ENCODE measurements around the gene CA11. TPM values are rescaled to one million over a fixed set of nuclear protein-coding genes. Genes with fewer than 3 reads are reported as not detected.
A peak's percentile ranks its signal among the peaks of the same experiment; 100 is the strongest.

Gene CA11
- total RNA-seq, 4 donors from 2014 or later = 1.6 to 3.5 (median 2.6) TPM

- intact Hi-C loops (cut with DNase I; ENCODE audit: low total_unique reads) = loop anchor here (10.0 kb wide), 1 partner anchor 1244 kb away; the partner anchor contains the start of genes AKT1S1 and TBC1D17
- peak; percentile 64 to 75 for DNase-seq
- Histone ChIP-seq H3K27me3 (no peaks in the 10 kb centered on the region), H3K4me1 (peaks cover 51 to 55% of the 10 kb centered on the region in 2 donors), H3K27ac (peak overlapping the region; percentile 97 to 100 (median 100)), H3K9me3 (no peaks in the 10 kb centered on the region), H3K36me3 (peaks cover 0 to 4% of the 10 kb centered on the region in 2 donors), H3K4me3 (peak overlapping the region in 2 of 4 donors; percentile 9 to 40)
- ATAC-seq = no peak
- in situ Hi-C loops (cut with MboI; ENCODE audit: low sequenced_read_pairs in 4 of 4) = loop anchor here in 1 of 4 donors (25.0 kb wide), 1 partner anchor 107 kb away; the partner anchor contains the start of genes IZUMO1 and RASIP1
- TF ChIP-seq CTCF (IDR thresholded peaks at IDR 0.05 in 4 of 5, conservative IDR thresholded peaks at IDR 0.05 in 1 of 5) (peak in 3 of 5 experiments; percentile 13 to 37 (median 15)), POLR2A (IDR thresholded peaks at IDR 0.05) (no peak)
Measured at GRCh38 chr19:48630296-48631063, 15.5 kb downstream of the CA11 start.

GRCh38 chr19:48629599-48630295 is 16.2 kb downstream of the CA11 start:
- Histone ChIP-seq H3K27ac (peak overlapping the region; percentile 97 to 100 (median 100)), H3K4me1 (peaks cover 54 to 59% of the 10 kb centered on the region in 2 donors), H3K4me3 (peak overlapping the region in 1 of 4 donors; percentile 40), H3K36me3 (peaks cover 0 to 4% of the 10 kb centered on the region in 2 donors), H3K9me3 (no peaks in the 10 kb centered on the region), H3K27me3 (no peaks in the 10 kb centered on the region)
- peak in 1 of 2 donors; percentile 81 for DNase-seq
- in situ Hi-C loops (cut with MboI; ENCODE audit: low sequenced_read_pairs in 4 of 4) (loop anchor here in 1 of 4 donors (25.0 kb wide), 1 partner anchor 108 kb away; the partner anchor contains the start of genes IZUMO1 and RASIP1), intact Hi-C loops (cut with DNase I; ENCODE audit: low total_unique reads) (loop anchor here (10.0 kb wide), 1 partner anchor 1245 kb away; the partner anchor contains the start of genes AKT1S1 and TBC1D17)
- TF ChIP-seq CTCF (IDR thresholded peaks at IDR 0.05 in 4 of 5, conservative IDR thresholded peaks at IDR 0.05 in 1 of 5) (no peak), POLR2A (IDR thresholded peaks at IDR 0.05) (no peak)
- ATAC-seq = peak in 1 of 2 donors; percentile 9

- peaks cover 53 to 59% of the 10 kb centered on the region in 2 donors for H3K4me1 ChIP-seq
- ATAC-seq = no peak
- peaks cover 0 to 4% of the 10 kb centered on the region in 2 donors for H3K36me3 ChIP-seq
- in situ Hi-C loops (cut with MboI; ENCODE audit: low sequenced_read_pairs in 4 of 4) = loop anchor here in 1 of 4 donors (25.0 kb wide), 1 partner anchor 108 kb away; the partner anchor contains the start of genes IZUMO1 and RASIP1
- intact Hi-C loops (cut with DNase I; ENCODE audit: low total_unique reads) = no loop called here
- no peak overlapping the region for H3K4me3 ChIP-seq
- TF ChIP-seq CTCF (IDR thresholded peaks at IDR 0.05 in 4 of 5, conservative IDR thresholded peaks at IDR 0.05 in 1 of 5) (no peak), POLR2A (IDR thresholded peaks at IDR 0.05) (no peak)
- no peaks in the 10 kb centered on the region for H3K9me3 ChIP-seq
- H3K27me3 ChIP-seq = no peaks in the 10 kb centered on the region
- no peak for DNase-seq
- H3K27ac ChIP-seq = peak overlapping the region; percentile 97 to 100 (median 100)
Measured at GRCh38 chr19:48629297-48629598, 16.7 kb downstream of the CA11 start.

GRCh38 chr19:48628486-48629296 is 17.3 kb downstream of the CA11 start:
- H3K27ac ChIP-seq = peak overlapping the region in 2 of 4 donors; percentile 99 to 100
- DNase-seq (no peak), ATAC-seq (no peak)
- H3K4me1 ChIP-seq = peaks cover 50 to 56% of the 10 kb centered on the region in 2 donors
- peaks cover 0 to 4% of the 10 kb centered on the region in 2 donors for H3K36me3 ChIP-seq
- H3K27me3 ChIP-seq = no peaks in the 10 kb centered on the region
- intact Hi-C loops (cut with DNase I; ENCODE audit: low total_unique reads) = no loop called here
- no peak overlapping the region for H3K4me3 ChIP-seq
- no peaks in the 10 kb centered on the region for H3K9me3 ChIP-seq
- in situ Hi-C loops (cut with MboI; ENCODE audit: low sequenced_read_pairs in 4 of 4) = loop anchor here in 1 of 4 donors (25.0 kb wide), 1 partner anchor 109 kb away; the partner anchor contains the start of genes IZUMO1 and RASIP1
- TF ChIP-seq CTCF (IDR thresholded peaks at IDR 0.05 in 4 of 5, conservative IDR thresholded peaks at IDR 0.05 in 1 of 5) (no peak), POLR2A (IDR thresholded peaks at IDR 0.05) (no peak)
